ENCODE results near the gene CCDC88B.

The CCDC88B gene

GRCh38 chr11:64359712-64360445 lies 19.9 kb downstream of the CCDC88B start:
- no peak for DNase-seq (ENCODE audit: low spot score)

GRCh38 chr11:64360448-64360921 lies 20.5 kb downstream of the CCDC88B start:
- no peak for DNase-seq (ENCODE audit: low spot score)

DNA sequence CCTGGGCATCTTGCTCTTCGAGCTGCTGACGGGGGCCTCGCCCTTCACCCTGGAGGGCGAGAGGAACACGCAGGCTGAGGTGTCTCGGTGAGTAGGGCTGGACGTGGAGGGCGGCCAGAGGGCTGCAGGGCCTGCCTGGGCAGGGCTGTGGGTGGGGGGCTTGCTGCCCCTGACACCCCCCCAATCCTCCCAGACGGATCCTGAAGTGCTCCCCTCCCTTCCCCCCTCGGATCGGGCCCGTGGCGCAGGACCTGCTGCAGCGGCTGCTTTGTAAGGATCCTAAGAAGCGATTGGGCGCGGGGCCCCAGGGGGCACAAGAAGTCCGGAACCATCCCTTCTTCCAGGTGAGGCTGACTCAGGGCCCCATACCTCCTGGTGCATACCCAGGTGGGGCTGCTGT lies 21.7 kb downstream of the CCDC88B start:
- no peak for DNase-seq (ENCODE audit: low spot score)

GRCh38 chr11:64362339-64362738 lies 22.3 kb downstream of the CCDC88B start:
- DNase-seq (ENCODE audit: low spot score) = no peak

- DNase-seq (ENCODE audit: low spot score) = no peak
These were observed 24.4 kb downstream of the CCDC88B start for GRCh38 chr11:64364435-64364834.

DNA sequence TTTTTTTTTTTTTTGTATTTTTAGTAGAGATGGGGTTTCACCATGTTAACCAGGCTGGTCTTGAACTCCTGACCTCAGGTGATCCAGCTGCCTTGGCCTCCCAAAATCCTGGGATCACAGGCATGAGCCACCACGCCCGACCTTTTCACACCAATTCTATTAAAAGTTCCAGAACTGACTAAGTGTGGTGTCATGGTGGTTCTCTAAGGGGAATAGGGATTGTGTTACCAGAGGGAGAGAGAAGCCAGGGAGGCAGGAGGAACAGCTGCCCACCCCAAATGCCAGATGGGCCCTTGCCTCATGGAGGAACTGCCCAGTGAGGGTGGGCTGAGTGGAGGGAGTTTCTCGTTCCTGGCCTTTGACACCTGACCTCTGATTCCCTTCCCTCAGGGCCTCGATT lies 24.9 kb downstream of the CCDC88B start:
- no peak for DNase-seq (ENCODE audit: low spot score)

DNA sequence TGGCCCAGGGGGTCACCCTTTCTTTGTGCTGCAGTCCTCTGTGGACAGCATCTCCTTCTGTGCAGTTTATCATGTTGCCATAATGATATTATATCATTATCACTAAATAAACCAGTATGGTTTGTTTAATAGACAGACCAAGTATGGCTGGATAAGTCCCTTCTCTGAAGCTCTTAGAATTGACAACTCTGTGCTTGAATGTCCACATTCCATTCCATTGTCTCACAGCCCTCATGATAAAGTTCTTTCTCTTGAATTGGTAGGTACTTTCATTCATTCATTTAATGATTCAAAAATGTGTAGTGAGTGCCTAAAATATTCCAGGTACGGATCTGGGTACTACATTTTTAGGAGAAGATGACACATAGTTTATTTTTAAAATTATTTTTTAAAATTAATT lies 26.7 kb downstream of the CCDC88B start:
- no peak for DNase-seq (ENCODE audit: low spot score)

- no peak for DNase-seq (ENCODE audit: low spot score)
These were observed 28.1 kb downstream of the CCDC88B start for GRCh38 chr11:64367931-64368672.

- no peak for DNase-seq (ENCODE audit: low spot score)
These were observed 28.7 kb downstream of the CCDC88B start for GRCh38 chr11:64368673-64369074.

GRCh38 chr11:64369440-64370421 lies 29.7 kb downstream of the CCDC88B start:
- no peak for DNase-seq (ENCODE audit: low spot score)

GRCh38 chr11:64371201-64371600 lies 31.2 kb downstream of the CCDC88B start:
- DNase-seq (ENCODE audit: low spot score) = no peak

DNA sequence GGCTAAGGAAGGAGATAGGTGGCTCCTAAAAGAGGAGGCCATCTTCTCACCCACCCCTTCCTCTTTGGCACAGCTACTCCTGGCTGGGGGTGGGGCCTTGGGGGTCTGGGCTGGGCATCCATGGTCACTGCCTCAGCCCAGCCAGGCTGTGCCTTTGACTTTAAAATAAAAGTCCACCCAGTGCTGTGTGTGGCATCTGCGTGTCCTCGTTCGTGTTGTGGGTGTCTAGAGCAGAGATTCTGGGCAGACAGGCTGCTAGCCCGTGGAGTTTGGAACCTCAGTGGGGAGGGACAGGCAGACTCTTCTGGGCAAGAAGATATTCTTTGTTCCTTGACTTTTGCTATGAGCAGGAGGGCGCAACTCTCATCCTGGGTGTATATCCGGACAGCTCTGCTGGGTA lies 32.0 kb downstream of the CCDC88B start:
- DNase-seq (ENCODE audit: low spot score) = no peak

GRCh38 chr11:64372802-64373597 lies 33.0 kb downstream of the CCDC88B start:
- peak; percentile 99 for DNase-seq (ENCODE audit: low spot score)

DNA sequence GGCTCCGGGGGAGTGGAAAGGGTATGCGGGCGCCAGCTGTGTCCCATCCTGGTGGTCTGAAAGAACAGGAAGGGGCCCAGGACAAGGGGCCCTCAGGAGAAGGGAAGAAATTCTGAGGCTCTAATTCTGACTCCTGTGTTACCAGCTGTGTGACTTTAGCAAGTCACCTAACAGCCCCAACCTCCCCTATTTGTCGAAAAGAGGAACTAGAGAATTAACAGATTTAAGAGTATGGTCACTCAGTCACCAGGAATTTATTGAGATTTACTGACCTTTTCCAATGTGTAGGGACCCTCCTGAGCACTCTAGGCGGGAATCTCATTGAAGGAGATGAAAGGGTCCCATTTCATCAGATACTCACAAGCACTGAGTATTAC lies 33.6 kb downstream of the CCDC88B start:
- no peak for DNase-seq (ENCODE audit: low spot score)

GRCh38 chr11:64376071-64376470 lies 36.1 kb downstream of the CCDC88B start:
- DNase-seq (ENCODE audit: low spot score) = no peak

DNA sequence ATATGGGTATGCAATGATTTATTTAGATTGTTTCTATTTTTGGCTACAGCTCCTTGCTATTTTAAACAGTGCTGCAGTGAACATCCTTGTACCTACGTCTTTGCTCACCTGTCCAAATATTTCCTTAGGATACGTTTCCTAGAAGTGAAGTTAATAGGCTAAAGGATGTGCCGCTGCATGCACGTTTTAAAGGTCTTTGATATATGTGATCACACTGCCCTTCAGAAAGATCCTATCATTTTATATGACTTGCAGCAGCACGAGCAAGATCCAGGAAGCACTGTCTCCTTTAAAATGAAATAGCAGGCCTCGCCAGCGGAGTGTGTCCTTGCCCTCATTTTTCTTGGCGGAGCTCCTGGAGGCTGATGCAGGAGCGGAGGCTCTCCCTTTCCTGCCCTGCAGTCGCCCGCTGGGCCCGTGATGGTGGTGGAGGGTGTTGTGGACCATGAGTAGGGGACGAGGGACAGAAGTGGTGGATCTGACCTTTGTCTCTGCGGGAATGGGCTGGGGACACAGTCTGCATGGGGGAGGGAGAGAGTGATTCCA lies 38.4 kb downstream of the CCDC88B start:
- no peak for DNase-seq (ENCODE audit: low spot score)

GRCh38 chr11:64379160-64379559 lies 39.2 kb downstream of the CCDC88B start:
- DNase-seq (ENCODE audit: low spot score) = no peak

DNA sequence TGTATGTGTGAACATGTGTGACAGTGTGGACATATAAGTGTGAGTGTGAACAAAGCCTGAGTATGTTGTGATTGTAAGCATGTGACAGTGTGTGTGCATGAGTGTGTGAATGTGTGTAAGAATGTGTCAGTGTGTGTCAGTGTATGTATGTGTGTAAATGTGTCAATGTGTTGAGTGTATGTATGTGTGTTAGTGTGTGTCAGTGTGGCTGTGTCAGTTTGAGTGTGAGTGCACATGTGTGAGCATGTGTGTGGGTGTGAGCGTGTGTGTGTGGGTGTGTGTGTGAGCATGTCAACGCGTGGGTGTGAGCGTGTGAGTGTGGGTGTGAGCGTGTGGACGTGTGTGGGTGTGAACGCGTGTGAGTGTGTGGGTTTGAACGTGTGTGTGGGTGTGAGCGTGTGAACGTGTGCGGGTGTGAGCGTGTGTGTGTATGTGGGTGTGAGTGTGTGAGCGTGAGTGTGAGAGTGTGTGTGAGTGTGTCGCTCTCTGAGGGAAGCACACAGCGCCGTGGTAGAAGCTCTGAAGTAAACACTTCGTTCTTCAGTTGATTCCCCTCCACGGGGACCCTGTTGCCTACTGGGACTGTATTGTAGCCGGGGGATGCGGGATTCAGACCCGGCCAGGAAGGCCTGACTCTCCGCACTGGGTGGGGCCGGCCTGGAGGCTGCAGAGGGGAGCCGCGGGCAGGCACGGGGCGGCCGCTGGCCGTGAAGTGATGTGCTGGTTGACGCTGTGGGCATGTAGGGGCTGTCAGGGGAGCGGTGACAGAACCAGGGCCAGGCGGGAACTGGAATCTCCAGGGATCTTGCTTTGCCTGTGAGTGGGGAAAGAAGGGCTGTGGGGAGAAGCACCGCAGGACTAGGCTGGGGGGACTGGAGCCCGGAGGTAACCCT lies 40.1 kb downstream of the CCDC88B start:
- no peak for DNase-seq (ENCODE audit: low spot score)

DNA sequence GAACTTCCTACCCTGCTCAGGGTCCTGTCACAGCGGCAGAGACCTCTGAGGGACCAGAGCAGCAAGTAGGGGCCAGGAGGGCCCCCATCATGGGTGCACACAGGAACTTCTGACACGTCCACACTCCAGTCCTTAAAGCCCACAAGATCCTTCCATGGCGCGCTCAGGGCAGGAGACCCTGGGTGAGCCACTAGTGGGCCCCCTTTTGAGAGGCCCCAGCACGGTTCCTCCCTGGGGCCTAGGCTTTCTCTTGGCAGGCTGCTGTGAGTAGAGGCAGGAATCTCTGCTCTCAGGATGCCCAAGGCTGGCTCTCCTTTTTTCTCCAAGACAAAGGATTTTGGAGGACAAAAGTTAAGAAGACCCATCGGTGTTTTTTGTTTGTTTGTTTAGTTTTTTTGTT lies 41.3 kb downstream of the CCDC88B start:
- DNase-seq (ENCODE audit: low spot score) = no peak

DNA sequence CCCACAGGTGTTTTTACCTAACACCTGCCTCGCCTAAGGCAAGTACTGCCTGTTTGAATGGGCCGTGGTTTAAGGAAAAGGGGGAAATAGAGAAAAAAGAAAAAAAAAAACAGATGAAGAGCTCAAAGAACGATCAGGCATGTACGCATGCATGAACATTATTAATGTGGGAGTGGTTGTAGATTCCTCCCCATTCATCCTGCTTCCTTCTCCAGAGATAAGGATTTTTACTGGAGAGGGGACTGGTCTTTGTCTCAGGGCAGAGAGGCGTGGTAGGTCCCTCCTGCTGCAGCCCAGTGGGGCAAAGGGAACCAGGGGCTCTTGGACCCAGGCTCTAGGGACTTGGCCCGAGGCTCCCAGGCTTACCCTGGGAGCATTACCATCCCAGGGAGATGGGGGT lies 42.0 kb downstream of the CCDC88B start:
- no peak for DNase-seq (ENCODE audit: low spot score)
